ENCODE results near the gene POU2F2.

GRCh38 chr19:42168206-42168605 is 36.0 kb upstream of the POU2F2 start:
- no peak for TF ChIP-seq POLR2A (IDR thresholded peaks at IDR 0.05)
- no peak for TF ChIP-seq CTCF (IDR thresholded peaks at IDR 0.05)
